Esophagus squamous epithelium (tissue), 5 donors: ENCODE measurements around the gene MRPS34. TPM values are rescaled to one million over a fixed set of nuclear protein-coding genes. Genes with fewer than 3 reads are reported as not detected.

ENCODE experiments used
- DNase-seq: peaks from one replicate; lab custom pipeline; 2025; lab: John Stamatoyannopoulos, UW
- H3K27ac ChIP-seq, 4 donors: fragments of 200-600 bp; sonication (generic); one replicate each; pipeline ENCODE4 v1.5.1; 2016 to 2019; ENCODE audit warnings: mild to moderate bottlenecking in 1 of 4
- H3K27me3 ChIP-seq, 4 donors: fragments of 200-600 bp; sonication (generic); 1 replicate in 3 of 4; 2 replicates in 1 of 4; pipeline versions ENCODE4 v1.5.1 to v1.6.0; 2017 to 2021; ENCODE audit warnings: antibody characterized with exemption in 1 of 4
- H3K36me3 ChIP-seq, 3 donors: fragments of 200-600 bp; sonication (generic); one replicate each; pipeline ENCODE4 v1.5.1; 2016 to 2019
- H3K4me1 ChIP-seq, 3 donors: fragments of 200-600 bp; sonication (generic); one replicate each; pipeline ENCODE4 v1.5.1; 2017 to 2019
- H3K4me3 ChIP-seq, 4 donors: fragments of 200-600 bp; sonication (generic); 1 replicate in 3 of 4; 2 replicates in 1 of 4; pipeline ENCODE4 v1.5.1; 2016 to 2019; ENCODE audit warnings: mild to moderate bottlenecking in 2 of 4, moderate library complexity in 1 of 4
- H3K9me3 ChIP-seq, 3 donors: fragments of 200-600 bp; sonication (generic); one replicate each; pipeline ENCODE4 v1.5.1; 2016 to 2019
- CTCF ChIP-seq, 6 experiments: fragments of 450-650 bp in 4 of 6; fragments of 200-600 bp in 2 of 6; sonication (generic) in 2 of 6; IDR thresholded peaks; one replicate each; pipeline ENCODE4 v1.5.1; 2016 to 2019; ENCODE audit warnings: antibody characterized with exemption in 6 of 6, mild to moderate bottlenecking in 4 of 6, moderate library complexity in 4 of 6
- POLR2A ChIP-seq, 4 donors: fragments of 450-650 bp; IDR thresholded peaks; one replicate each; pipeline ENCODE4 v1.6.1; 2017; ENCODE audit warnings: antibody characterized with exemption in 4 of 4, mild to moderate bottlenecking in 4 of 4, moderate library complexity in 3 of 4
- WGBS, 2 donors: methylation state at CpG; one replicate each; pipeline ENCODE4 v1.1.5; 2018; 5-methylcytosine and 5-hydroxymethylcytosine counted together
- intact Hi-C: fragments of 100-400 bp; cut with DNase I; formaldehyde crosslinking; loops from one replicate; pipeline ENCODE4 v1.15.0; 2022
- total RNA-seq, 4 donors: library from RNA; depleted of rRNA; stranded (reverse); fragments of >200 nt; gene quantifications; one replicate each; pipeline ENCODE4 v1.1.0, GENCODE V29; 2016
- donor health status: DM: yes; HTN: yes; CAD: no.

The MRPS34 gene
- total RNA-seq, 4 donors from 2014 or later: 89.5 to 158 (median 114) TPM

- Histone ChIP-seq H3K4me1 (peaks cover 31 to 75% (median 37%) of the 10 kb centered on the region in 3 donors), H3K27me3 (no peaks in the 10 kb centered on the region), H3K9me3 (no peaks in the 10 kb centered on the region), H3K36me3 (peaks cover 0 to 63% (median 8%) of the 10 kb centered on the region in 3 donors), H3K27ac (no peak overlapping the region), H3K4me3 (no peak overlapping the region)
- TF ChIP-seq POLR2A (IDR thresholded peaks at IDR 0.05): no peak
- TF ChIP-seq CTCF (IDR thresholded peaks at IDR 0.05): no peak
- intact Hi-C loops: no loop called here
- 79 to 90% methylated on average over 2 to 10 of the region's 14 CpGs for WGBS, 2 donors
- DNase-seq: no peak
Observed at GRCh38 chr16:1785846-1786170, 12.9 kb upstream of the MRPS34 start.

GRCh38 chr16:1784977-1785845 is 12.3 kb upstream of the MRPS34 start:
- H3K4me1 ChIP-seq: peaks cover 31 to 81% (median 39%) of the 10 kb centered on the region in 3 donors

GRCh38 chr16:1782408-1783264 is 9.7 kb upstream of the MRPS34 start, which contains the start of the genes NUBP2 and SPSB3:
Gene NUBP2, plus strand, starts transcription at chr16:1782960. Its CDS starts 61 bp downstream, at chr16:1783021.
Gene SPSB3, minus strand, starts transcription at chr16:1782571. Its CDS starts 1,088 bp downstream, at chr16:1781483.
- H3K4me1 ChIP-seq: peaks cover 24 to 73% (median 33%) of the 10 kb centered on the region in 3 donors
- peak within 1 kb of the TSS; percentile 86 to 96 (median 94) for H3K4me3 ChIP-seq
- DNase-seq: peak; percentile 99
- WGBS, 2 donors: 0% methylated on average over 8 of the region's 102 CpGs; no CpG with 5 or more reads in 1 of the 2 donors
- TF ChIP-seq CTCF (IDR thresholded peaks at IDR 0.05) (no peak), POLR2A (IDR thresholded peaks at IDR 0.05) (peak in 2 of 4 donors; percentile 75 to 83)
- H3K9me3 ChIP-seq: no peaks in the 10 kb centered on the region
- intact Hi-C loops: no loop called here
- peaks cover 6 to 63% (median 11%) of the 10 kb centered on the region in 3 donors for H3K36me3 ChIP-seq
- peak within 1 kb of the TSS; percentile 80 to 97 (median 94) for H3K27ac ChIP-seq
- no peaks in the 10 kb centered on the region for H3K27me3 ChIP-seq

More at GRCh38 chr16:1784977-1785845, 12.3 kb upstream of the MRPS34 start:
- intact Hi-C loops: no loop called here
- DNase-seq: no peak
- Histone ChIP-seq H3K9me3 (no peaks in the 10 kb centered on the region), H3K4me3 (no peak overlapping the region), H3K27ac (no peak overlapping the region), H3K36me3 (peaks cover 0 to 63% (median 8%) of the 10 kb centered on the region in 3 donors), H3K27me3 (no peaks in the 10 kb centered on the region)
- no peak for TF ChIP-seq CTCF (IDR thresholded peaks at IDR 0.05)
- 78 to 89% methylated on average over 10 to 14 of the region's 26 CpGs for WGBS, 2 donors

- H3K27ac ChIP-seq: peak overlapping the region; percentile 80 to 97 (median 94)
- H3K9me3 ChIP-seq: no peaks in the 10 kb centered on the region
- intact Hi-C loops: no loop called here
- H3K36me3 ChIP-seq: peaks cover 6 to 63% (median 15%) of the 10 kb centered on the region in 3 donors
- no peak for DNase-seq
- WGBS, 2 donors: 1% methylated on average over 12 of the region's 70 CpGs; no CpG with 5 or more reads in 1 of the 2 donors
- H3K4me3 ChIP-seq: peak overlapping the region; percentile 86 to 96 (median 94)
- TF ChIP-seq CTCF (IDR thresholded peaks at IDR 0.05) (peak in 2 of 6 experiments; percentile 17 to 36), POLR2A (IDR thresholded peaks at IDR 0.05) (no peak)
- H3K27me3 ChIP-seq: no peaks in the 10 kb centered on the region
- H3K4me1 ChIP-seq: peaks cover 24 to 78% (median 33%) of the 10 kb centered on the region in 3 donors
Observed at GRCh38 chr16:1781758-1782407, 8.9 kb upstream of the MRPS34 start.
